Amygdala (tissue), 56 donors: ENCODE results near the gene CAVIN3.
A peak's percentile ranks its signal among the peaks of the same experiment; 100 is the strongest.

Experiments
- DNase-seq, 56 donors: peaks; one replicate each; lab custom pipeline; 2025; lab: John Stamatoyannopoulos, UW

CAVIN3 gene

GRCh38 chr11:6320411-6321155, at the start of gene CAVIN3:
CAVIN3 (minus strand) TSS chr11:6320501; CDS start chr11:6320476, 25 bp downstream.
- no peak for DNase-seq

- no peak for DNase-seq
Measured at GRCh38 chr11:6365659-6366058, 45.4 kb upstream of the CAVIN3 start.

- peak in 49 of 56 donors; percentile 7 to 77 (median 39) for DNase-seq
Measured at GRCh38 chr11:6362873-6363678, 42.8 kb upstream of the CAVIN3 start.

- DNase-seq = no peak
Measured at GRCh38 chr11:6362185-6362872, 42.0 kb upstream of the CAVIN3 start.

- DNase-seq = no peak
Measured at GRCh38 chr11:6360183-6360582, 39.9 kb upstream of the CAVIN3 start.

GRCh38 chr11:6357222-6357621, 36.9 kb upstream of the CAVIN3 start:
- DNase-seq = peak in 23 of 56 donors; percentile 3 to 69 (median 17)

GRCh38 chr11:6356503-6357055, 36.3 kb upstream of the CAVIN3 start:
- DNase-seq = no peak

GRCh38 chr11:6354651-6355485, 34.6 kb upstream of the CAVIN3 start:
- DNase-seq = no peak

GRCh38 chr11:6353367-6353987, 33.2 kb upstream of the CAVIN3 start:
- DNase-seq = peak in 21 of 56 donors; percentile 2 to 37 (median 13)

GRCh38 chr11:6351782-6352382, 31.6 kb upstream of the CAVIN3 start:
- DNase-seq = no peak

- DNase-seq = no peak
Measured at GRCh38 chr11:6350486-6350885, 30.2 kb upstream of the CAVIN3 start.

- no peak for DNase-seq
Measured at GRCh38 chr11:6350043-6350442, 29.7 kb upstream of the CAVIN3 start.

GRCh38 chr11:6345366-6345765, 25.1 kb upstream of the CAVIN3 start:
- DNase-seq = no peak

- no peak for DNase-seq
Measured at GRCh38 chr11:6336293-6336692, 16.0 kb upstream of the CAVIN3 start.

GRCh38 chr11:6334806-6335205, 14.5 kb upstream of the CAVIN3 start:
- DNase-seq = no peak

GRCh38 chr11:6333095-6333494, 12.8 kb upstream of the CAVIN3 start:
- DNase-seq = no peak

GRCh38 chr11:6332066-6332465, 11.8 kb upstream of the CAVIN3 start:
- DNase-seq = no peak

GRCh38 chr11:6328321-6328720, 8.0 kb upstream of the CAVIN3 start:
- DNase-seq = no peak

GRCh38 chr11:6327806-6328205, 7.5 kb upstream of the CAVIN3 start:
- DNase-seq = no peak
